ENCODE results near the gene PREP. TPM values are rescaled to one million over a fixed set of nuclear protein-coding genes. Genes with fewer than 3 reads are reported as not detected.
"Not testable (repeated sequence)": the region's sequence is repeated elsewhere in the genome, so short reads cannot be mapped to it uniquely, and the experiment has no call there.

The PREP gene
- polyA plus RNA-seq (2013, experiment 1 of 2; ENCODE audit: insufficient read length), result 38.4 TPM
- 39.1 TPM for polyA plus RNA-seq (2013, experiment 2 of 2; ENCODE audit: insufficient read length)

DNA sequence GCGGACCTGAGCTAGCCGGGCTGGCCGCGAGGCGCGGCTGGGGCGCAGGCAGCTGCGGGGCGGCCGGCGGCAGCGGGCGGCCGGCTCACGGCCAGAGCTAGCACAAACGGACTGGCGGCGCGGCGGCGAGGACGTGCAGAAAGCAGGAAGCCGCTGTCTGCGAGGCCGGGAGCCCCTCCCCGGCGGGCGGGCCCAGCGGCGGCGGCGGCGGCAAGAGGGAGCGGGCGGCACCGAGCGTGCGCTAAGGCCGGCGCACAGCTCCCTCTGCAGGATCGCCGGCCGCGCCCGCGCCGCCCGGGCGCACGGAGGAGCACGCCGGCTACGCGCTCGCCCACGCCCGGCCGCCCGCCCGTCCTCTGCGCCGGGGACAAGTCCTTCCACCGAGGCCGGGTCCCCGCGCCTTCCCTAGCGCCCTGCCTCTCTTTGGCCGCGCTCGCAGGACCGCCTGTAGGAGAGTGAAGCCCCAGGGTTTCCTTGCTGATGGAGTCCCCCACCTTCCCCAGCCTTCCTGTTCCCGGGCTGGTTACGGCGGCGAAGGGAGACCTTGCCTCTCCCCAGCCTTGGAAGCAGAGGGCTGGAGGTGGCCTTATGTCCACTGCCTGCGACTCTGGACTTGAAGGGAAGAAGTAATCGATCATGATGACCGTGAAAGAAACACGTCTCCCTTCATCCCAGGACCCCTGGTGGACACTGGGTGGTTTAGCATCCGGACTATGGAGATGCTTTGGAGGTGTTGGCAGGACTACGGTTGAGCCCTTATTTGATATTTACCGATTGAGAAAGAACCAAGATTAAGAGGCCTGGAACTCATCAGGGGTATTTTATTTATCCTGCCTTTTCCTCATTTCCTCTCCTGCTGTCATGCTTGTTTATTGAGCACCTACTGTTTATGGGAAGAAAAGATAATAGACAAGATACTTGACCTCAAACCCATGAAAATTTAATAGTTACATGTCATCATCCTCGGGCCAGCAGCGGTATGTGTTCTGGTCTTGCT, at the start of gene PREP:
TSS of gene PREP (minus strand) at position 144 of the 997 bp plus-strand sequence. CDS start 191 bp downstream, outside the sequence.
- peak; percentile 91 for DNase-seq

DNA sequence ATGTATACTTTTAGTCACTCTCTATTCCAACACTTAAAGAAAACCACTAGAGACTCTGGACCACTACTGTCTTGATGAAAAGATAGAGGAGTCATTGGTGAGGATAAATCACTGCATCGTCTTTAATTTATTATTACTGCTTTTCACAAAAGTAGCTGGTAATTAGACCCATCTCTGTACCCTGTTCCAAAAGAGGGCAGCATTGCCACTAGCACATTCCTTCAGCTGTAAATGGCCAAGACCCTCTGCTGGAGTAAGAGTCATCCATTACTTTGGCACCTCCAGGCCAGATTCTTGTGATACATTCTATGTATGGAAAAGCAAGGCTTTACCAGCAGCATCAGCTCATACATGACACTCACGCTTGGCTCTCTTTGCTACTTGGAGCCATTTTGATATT, 49.5 kb upstream of the PREP start:
- no peak for DNase-seq

DNA sequence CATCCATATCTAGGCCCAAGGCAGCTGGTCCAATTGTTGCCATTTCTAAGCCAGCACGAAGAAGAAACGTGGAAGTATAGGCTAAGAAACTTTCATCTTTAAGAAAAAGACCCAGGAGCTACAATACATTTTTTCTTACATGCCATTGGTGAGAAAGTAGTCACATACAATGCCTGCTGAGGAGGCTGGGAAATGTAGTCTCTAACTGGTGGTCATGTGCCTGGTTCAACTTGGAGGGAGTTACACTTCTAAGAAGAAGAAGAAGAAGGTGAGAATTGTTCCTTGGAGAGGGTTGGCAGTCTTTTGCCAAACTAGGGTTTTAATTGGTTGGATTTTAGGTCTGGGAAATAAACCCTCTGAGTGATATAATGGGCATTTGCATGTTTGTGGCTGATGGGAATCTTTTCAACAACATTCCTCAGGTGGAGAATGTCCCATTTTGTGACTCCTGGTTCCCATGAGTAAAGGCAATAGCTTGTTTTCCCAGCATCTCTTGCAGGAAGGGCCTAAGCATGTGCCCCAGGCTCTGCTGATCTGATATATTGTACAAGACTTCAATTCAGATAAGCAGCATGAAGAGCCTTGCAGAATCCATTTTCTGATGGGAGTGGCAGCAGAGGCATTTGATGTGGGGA, 47.0 kb upstream of the PREP start:
- peak; percentile 31 for DNase-seq

DNA sequence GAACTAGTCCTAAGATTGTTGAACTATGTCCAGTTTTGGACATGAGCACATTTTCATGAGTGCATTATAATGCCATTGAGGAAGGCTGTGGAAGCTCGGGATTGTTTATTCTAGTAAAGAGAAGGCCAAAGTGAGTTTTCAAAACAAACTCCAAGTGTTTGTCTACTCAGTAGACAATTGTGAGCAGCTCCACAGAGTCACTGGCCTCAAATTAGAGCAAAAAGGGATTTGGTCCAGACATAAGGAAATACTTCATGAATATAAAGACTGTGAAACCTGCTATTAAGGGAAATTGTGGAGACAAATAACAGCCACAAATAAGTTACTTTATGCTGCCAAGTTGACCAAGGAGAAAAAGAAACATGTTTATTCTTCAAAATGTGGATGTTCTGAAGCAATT, 42.6 kb upstream of the PREP start:
- DNase-seq, result no peak

DNA sequence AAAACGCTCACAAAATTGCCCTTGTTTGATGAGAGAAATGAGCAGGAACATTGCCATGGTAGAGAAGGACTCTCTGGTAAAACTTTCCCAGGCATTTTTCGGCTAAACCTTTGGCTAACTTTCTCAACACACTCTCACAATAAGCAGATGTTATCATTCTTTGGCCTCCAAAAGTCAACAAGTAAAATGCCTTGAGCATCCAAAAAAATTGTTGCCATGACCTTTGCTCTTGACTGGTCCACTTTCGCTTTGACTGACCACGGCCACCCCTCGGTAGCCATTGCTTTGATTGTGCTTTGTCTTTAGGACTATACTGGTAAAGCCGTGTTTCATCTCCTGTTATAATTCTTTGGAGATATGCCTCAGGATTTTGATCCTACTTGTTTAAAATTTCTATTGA, 41.1 kb upstream of the PREP start:
- DNase-seq, result no peak

DNA sequence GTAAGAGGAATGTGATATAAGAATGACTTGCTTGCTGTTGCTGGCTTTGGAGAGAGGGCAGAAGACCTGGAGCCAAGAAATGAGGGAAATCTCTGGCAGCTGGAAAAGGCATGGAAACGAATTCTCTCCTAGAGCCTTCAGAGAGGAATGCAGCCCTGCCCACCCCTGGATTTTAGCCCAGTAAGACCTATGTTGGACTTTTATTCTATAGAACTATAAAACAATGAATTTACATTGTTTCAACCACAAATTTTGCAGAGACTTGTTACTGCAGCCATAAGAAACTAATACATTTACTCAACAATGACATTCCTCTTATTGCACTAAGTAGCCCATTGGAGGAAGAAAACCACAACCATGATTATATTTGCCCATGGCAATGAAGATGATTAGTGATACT, 39.5 kb upstream of the PREP start:
- DNase-seq, result no peak

DNA sequence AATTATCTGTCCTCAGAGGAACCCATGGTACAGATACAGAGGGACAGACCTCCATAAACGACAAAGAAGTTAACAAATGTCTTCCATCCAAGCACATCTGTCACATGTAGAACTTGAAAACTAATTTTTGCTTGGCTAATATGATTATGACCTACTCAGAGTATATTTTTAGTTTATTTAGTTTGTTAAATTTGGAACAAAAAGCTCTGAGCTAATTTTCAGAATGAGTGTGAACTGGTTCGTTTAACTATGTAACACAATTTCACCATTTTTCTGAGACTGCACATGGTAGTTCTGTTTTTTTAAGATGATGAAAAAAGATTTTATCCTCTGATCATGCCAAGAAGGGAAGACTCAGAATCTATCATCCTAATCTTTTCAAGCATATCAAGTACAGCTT, 34.4 kb upstream of the PREP start:
- DNase-seq, result no peak

DNA sequence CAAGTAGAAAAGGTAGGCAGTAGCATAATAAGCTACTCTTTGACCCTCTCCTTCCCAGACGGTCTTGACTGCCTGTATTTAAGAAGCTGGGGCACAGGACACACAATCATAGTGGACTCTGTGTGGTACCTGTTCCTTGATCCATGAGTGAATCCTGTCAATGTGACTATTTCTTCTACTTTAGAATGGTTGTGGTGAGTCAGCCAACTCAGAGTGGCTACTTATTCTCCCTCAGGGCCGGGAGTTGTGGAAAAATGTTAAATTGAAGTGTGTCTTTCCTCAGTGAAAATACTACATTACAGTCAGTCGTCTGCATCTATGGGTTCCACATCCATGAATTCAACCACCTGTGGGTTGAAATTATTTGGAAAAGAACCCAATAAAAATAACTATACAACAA, 30.8 kb upstream of the PREP start:
- DNase-seq, result no peak

DNA sequence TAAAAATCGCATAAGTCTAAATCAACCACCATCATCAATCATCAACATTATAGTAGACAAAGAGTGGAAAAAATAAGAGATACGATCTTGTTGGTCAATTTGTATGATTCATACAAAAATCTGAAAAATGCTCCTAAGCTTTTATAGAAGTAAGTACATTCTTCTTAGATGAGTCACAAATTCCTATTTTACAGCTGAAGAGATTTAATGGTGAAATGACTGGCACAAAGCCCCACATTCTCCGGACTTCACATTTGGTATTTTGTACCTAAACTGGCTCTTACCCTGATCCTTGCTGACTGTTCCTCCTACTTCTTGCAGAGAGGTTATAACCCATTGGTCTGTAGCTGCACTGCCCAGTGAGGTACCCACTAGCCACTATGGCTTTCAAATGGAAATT, 29.9 kb upstream of the PREP start:
- peak; percentile 88 for DNase-seq

DNA sequence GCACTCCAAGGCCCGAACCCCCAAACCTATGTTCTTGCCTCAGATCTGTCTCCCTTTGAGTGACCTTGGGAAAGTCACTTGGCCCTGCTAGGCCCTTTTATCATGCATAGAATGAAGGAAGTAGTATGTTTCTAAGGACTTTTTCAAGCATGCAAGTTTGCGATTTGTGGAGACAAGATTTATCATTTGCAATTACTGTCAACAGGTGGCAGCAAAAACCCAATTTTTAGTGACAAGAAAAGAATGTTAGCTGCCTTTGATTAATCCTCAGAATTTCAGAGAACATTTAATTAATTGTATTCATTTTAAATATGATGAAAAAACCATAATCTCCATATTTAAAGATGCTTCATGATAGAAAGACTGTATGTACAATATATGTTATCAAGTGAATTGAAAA, 28.3 kb upstream of the PREP start:
- peak; percentile 60 for DNase-seq

DNA sequence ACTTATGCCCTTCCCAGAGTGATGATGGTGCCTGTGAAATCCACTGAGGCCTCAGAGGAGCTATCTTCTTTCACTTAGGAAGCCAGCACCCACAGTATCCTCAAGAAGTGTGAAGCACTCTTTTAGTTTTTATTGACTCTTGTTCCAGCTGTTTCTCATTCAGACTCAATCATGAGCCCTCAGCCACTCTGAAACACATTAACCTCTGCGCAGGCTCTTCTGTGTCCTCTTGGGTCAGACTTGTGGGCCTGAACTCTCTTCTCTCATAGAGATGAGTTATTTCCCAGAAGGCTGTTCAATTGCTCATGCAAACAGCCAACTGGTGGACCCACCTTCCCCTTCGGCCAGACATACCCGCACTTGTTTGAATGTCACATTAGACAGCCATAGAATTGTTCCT, 27.8 kb upstream of the PREP start:
- no peak for DNase-seq

DNA sequence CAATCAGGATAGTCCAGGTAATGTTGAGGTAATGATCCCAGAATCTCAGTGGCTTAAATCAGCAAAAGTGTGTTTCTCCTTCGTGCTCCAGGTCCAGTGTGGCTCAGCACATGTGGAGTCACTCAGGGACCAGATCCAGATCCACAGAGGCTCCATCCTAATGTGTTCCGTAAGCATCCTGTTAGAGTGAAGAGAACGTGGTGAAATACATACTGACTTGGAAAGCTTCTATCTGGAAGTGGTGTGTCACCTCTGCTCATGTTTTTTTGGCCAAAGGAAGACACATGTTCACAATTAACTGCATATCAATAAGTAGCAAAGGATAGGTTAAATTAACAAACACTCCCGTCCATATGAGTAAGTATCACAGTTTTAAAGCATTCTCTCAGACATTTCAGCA, 26.8 kb upstream of the PREP start:
- no peak for DNase-seq

DNA sequence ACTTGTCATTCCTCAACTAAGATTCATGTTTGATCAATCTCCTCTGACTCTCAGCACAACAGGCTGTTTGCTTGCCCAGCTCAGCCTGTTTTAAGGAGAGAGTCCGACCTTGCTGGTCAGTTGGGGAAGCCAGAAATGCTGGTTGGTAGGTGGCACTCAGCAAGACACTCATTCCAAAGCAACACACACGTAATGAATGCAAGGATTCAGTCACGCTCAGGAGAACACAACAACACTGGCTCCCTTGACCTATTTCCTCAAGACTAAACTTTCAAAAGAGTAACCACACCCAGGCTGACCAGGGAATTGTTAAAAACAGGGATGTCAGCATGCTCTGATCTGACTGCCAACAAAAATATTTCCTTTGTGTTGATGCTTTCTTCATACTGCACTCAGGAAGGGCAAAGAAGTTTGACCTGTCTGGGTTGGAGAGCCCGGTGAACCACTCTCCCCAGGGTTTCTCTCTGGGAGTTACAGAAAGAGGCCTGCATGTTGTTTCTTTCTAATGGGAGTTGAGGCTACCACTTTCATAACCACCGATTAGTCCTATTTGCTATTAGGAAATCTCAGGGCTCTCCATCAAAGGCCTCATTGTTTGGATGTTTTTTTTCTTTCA, 25.6 kb upstream of the PREP start:
- DNase-seq, result peak; percentile 38

DNA sequence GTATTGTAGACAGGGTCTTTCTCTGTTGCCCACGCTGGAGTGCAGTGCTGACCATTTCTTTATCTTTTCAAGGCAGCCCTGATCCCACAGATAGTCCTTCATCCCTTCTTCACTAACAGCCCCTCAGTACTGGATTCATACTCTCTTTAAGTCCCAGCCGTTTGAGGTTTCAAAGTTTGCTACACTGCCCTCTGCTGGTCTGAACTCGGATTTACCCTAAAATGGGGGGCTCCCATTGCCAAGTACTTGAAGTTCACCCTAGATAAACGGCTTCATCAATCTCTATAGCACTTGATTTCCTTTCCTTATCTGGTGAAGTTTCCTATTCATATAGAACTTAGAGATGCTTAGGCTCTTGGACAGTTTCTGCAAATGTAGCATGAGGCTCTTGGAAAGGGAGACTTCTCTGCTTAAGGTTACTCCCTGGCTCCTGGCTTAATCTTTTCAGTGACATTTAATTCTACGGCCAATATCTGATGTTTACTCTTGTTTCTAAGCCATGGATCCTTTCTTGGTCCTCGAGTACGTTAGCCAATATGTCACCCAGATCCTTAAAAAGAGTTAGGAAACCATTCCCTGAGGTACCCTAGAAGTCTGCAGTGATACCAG, 21.4 kb upstream of the PREP start:
- peak; percentile 58 for DNase-seq

DNA sequence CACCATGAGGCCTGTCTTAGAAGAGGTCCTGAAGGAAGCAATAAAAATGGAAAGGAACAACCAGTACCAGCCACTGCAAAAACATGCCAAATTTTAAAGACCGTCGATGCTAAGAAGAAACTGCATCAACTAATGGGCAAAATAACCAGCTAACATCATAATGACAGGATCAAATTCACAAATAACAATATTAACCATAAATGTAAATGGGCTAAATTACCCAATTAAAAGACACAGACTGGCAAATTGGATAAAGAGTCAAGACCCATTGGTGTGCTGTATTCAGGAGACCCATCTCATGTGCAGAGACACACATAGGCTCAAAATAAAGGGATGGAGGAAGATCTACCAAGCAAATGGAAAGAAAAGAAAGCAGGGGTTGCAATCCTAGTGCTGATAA, 14.1 kb upstream of the PREP start:
- not testable (repeated sequence) for DNase-seq

DNA sequence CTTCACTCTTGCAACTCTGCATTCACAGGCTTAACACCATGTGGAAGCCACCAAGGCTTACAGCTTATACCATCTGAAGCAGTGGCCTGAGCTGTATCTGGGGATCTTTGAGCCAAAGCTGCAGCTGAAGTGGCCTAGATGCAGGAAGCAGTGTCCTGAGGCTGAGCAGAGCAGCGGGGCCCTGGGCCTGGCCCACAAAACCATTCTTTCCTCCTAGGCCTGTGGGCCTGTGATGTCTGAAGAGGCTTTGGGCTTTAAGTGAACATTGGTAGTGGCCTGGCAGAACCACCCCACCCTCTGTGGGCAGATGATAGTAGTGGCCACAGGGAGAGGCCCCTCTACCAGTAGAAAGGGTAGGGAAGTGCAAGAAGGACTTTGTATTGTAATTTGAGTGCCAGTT, 6.9 kb upstream of the PREP start:
- DNase-seq, result no peak

DNA sequence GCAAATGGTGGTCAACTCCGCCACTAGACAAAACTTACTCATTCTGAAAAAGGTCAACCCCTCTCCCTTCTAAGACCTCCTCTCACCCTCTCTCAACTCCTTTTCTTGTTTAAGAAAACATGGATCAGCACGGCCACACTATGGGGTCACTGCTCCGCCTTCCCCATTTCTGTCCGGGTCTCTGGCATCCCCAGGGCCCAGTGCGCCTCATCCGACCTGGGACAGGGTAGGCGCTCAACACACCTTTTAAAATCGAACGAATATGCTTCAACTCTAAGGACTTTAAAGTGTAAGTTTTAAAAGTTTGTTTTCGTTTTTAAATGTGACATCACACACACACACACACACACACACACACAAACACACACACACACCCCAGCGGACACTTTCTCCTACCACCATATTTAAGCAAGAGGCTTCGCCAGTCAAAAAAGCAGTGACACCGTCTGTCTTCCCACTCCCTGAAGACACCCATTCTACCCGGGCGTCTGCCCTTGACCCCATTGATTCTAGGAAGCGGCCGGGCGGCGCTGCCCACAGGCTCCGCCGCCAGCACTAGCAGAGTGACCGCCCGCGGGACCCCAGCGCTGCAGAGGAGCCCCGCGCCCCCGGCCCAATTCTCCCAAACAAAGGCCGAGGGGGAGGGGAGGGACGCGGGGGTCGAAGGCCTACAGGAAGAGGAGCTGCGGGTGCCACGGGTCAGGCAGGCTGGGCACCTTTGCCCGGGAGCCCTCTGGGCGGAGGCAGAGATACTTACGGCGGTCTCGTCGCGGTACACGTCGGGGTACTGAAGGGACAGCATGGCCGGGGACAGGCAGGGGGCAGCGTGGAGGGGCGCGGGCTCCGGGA, 568 bp downstream of the PREP start:
- DNase-seq, result peak; percentile 52

DNA sequence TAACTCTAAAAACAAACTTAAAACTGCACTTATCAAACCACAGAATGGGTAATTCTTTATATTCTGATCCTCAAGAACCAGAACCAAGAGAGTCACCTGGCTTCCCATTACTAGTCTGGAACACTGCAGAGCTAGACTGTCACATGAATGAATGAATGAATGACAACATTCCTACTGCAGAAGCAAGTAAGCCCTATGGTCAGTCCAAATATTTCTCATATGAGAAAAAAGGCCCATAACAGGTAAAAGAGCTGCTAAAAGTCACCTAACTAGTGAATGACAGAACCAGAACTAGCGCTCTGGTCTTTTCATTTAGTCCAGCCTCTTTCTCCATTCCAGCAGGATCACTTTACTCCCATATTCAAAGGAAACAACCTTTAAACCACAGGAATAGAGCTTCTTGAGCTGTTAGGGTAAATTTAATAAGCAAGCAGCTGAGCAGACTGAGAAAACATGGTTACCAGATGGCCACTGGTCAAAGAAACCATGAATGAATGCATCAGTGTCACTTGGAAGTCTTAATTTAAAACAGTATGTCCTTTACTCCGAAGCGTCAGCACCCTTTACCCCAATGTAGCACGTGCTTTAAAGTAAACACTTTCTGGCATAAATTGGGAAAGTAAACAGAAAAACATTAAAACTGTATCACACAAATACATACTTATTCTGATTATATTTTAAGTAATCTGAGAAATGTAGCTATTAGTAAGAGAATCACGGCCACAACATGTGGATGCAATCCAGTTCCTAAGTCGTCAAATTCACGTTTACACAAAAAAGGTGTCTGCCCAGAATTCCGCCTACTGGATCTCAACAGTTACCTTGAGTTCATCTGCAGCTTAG, 1.4 kb downstream of the PREP start:
- DNase-seq, result no peak

DNA sequence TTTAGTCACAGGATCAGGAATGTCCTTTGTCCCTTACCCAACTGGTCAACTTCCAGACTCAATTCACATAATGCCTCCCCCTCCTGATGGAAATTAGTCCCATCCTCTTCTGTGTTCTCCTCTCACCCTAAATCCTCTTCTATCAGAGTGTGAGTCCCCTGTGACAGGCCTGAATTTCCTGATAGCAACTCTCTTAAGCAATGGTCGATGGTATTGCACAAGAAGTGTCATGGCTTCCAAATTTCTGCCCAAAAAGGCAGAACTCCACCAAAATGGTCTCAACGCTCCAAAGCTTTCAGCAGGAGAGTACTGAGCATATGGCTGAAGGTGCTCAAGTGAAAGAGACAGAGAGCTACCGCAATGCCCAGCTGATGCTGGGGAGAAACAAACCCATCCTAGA, 2.4 kb downstream of the PREP start:
- DNase-seq, result no peak

DNA sequence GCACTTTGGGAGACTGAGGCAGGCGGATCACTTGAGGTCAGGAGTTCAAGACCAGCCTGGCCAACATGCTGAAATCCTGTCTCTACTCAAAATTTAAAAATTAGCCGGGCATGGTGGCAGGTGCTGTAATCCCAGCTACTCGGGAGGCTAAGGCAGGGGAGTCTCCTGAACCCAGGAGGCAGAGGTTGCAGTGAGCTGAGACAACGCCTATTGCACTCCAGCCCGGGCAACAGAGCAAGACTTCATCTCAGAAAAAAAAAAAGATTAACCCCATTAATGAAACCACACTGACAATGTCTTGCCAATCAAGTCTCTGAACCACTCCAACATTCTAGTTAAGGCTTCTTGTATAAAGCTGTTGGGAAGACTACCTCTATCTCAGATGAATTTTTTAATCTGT, 4.0 kb downstream of the PREP start:
- no peak for DNase-seq

DNA sequence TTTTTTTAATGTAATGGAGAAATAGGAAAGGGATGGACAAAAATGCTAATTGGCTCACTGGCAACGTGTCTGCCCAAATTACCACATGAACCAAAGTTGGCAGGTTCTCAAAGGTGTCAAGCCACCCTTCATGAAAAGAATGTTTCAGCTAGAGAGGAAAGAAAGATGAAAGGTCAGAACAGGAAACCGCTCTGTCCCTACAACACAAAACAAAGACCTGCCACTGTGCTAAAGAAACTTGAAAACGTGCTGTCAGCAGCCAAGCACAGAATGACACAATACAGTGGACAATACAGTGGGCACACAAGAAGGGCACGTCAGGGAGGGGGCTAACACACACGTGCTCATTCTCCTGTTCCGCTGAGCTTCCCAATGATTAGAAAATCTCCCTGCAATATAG, 4.9 kb downstream of the PREP start:
- DNase-seq, result no peak

Measured in fibroblast of skin of scalp (primary cell).